SJSA1 (cell line): ENCODE measurements around the gene DARS2. TPM values are rescaled to one million over a fixed set of nuclear protein-coding genes. Genes with fewer than 3 reads are reported as not detected.

Experiments
- DNase-seq, 2 experiments: peaks; one replicate each; pipeline ENCODE4 v3.0.0-alpha.2; 2015 to 2020; ENCODE audit warnings: low spot score in 2 of 2, low read depth in 1 of 2
- H3K27ac ChIP-seq: fragments of 250-450 bp; sonication (Bioruptor Pico); 2 replicates; pipeline ENCODE4 v1.5.1; 2020; ENCODE audit warnings: mild to moderate bottlenecking, moderate library complexity
- H3K27me3 ChIP-seq: fragments of 250-450 bp; sonication (Bioruptor Pico); replicated peaks from 2 replicates; pipeline ENCODE4 v1.5.1; 2020; ENCODE audit warnings: mild to moderate bottlenecking, moderate library complexity
- H3K36me3 ChIP-seq: fragments of 250-450 bp; sonication (Bioruptor Pico); 2 replicates; pipeline ENCODE4 v1.5.1; 2020; ENCODE audit warnings: mild to moderate bottlenecking
- H3K4me1 ChIP-seq: fragments of 250-450 bp; sonication (Bioruptor Pico); replicated peaks from 2 replicates; pipeline ENCODE4 v1.6.1; 2021; ENCODE audit warnings: mild to moderate bottlenecking
- H3K4me3 ChIP-seq: fragments of 250-450 bp; sonication (Bioruptor Pico); 2 replicates; pipeline ENCODE4 v1.5.1; 2020; ENCODE audit warnings: mild to moderate bottlenecking
- H3K9me3 ChIP-seq: fragments of 250-450 bp; sonication (Bioruptor Pico); replicated peaks from 2 replicates; pipeline ENCODE4 v1.5.1; 2020; ENCODE audit warnings: mild to moderate bottlenecking
- total RNA-seq: library from RNA; depleted of rRNA; stranded (reverse); fragments of >200 nt; shearing (Covaris generic); gene quantifications from 2 replicates; pipeline ENCODE4 v1.2.3, GENCODE V29; 2014; rRNA removed

DARS2 gene
- total RNA-seq, 1 experiment from 2014 or later, result 32.4 TPM

GRCh38 chr1:173886746-173887611, 62.5 kb downstream of the DARS2 start:
- no peaks in the 10 kb centered on the region for H3K9me3 ChIP-seq
- H3K4me1 ChIP-seq, result no peaks in the 10 kb centered on the region
- peaks cover 17% of the 10 kb centered on the region for H3K36me3 ChIP-seq
- no peak overlapping the region for H3K27ac ChIP-seq
- no peak for DNase-seq
- no peaks in the 10 kb centered on the region for H3K27me3 ChIP-seq
- no peak overlapping the region for H3K4me3 ChIP-seq

GRCh38 chr1:173887627-173888026, 63.2 kb downstream of the DARS2 start:
- no peak for DNase-seq
- Histone ChIP-seq H3K27me3 (no peaks in the 10 kb centered on the region), H3K36me3 (peaks cover 17% of the 10 kb centered on the region), H3K9me3 (no peaks in the 10 kb centered on the region), H3K4me1 (no peaks in the 10 kb centered on the region), H3K4me3 (no peak overlapping the region), H3K27ac (no peak overlapping the region)

GRCh38 chr1:173888749-173889148, 64.3 kb downstream of the DARS2 start:
- Histone ChIP-seq H3K4me3 (no peak overlapping the region), H3K4me1 (no peaks in the 10 kb centered on the region), H3K9me3 (no peaks in the 10 kb centered on the region), H3K27me3 (no peaks in the 10 kb centered on the region), H3K27ac (no peak overlapping the region), H3K36me3 (peaks cover 17% of the 10 kb centered on the region)
- DNase-seq, result no peak

- Histone ChIP-seq H3K27ac (no peak overlapping the region), H3K4me3 (no peak overlapping the region), H3K9me3 (no peaks in the 10 kb centered on the region), H3K27me3 (no peaks in the 10 kb centered on the region), H3K4me1 (no peaks in the 10 kb centered on the region), H3K36me3 (peaks cover 17% of the 10 kb centered on the region)
- DNase-seq, result no peak
These were observed 65.4 kb downstream of the DARS2 start for GRCh38 chr1:173889885-173890284.

GRCh38 chr1:173893611-173894010, 69.1 kb downstream of the DARS2 start:
- DNase-seq, result no peak
- Histone ChIP-seq H3K36me3 (peaks cover 3% of the 10 kb centered on the region; the same call in 1 of the 2 replicates), H3K27me3 (no peaks in the 10 kb centered on the region), H3K27ac (no peak overlapping the region), H3K4me3 (no peak overlapping the region), H3K9me3 (no peaks in the 10 kb centered on the region), H3K4me1 (no peaks in the 10 kb centered on the region)

GRCh38 chr1:173894189-173894588, 69.7 kb downstream of the DARS2 start:
- Histone ChIP-seq H3K27ac (no peak overlapping the region), H3K4me1 (no peaks in the 10 kb centered on the region), H3K9me3 (no peaks in the 10 kb centered on the region), H3K27me3 (no peaks in the 10 kb centered on the region), H3K36me3 (peaks cover 3% of the 10 kb centered on the region; the same call in 1 of the 2 replicates), H3K4me3 (no peak overlapping the region)
- DNase-seq, result no peak

- no peaks in the 10 kb centered on the region for H3K9me3 ChIP-seq
- no peak overlapping the region for H3K27ac ChIP-seq
- 0 out of 2 replicates have a peak, but pooled peaks cover under 1% of the 10 kb centered on the region for H3K36me3 ChIP-seq
- DNase-seq, result no peak
- H3K4me3 ChIP-seq, result no peak overlapping the region
- no peaks in the 10 kb centered on the region for H3K27me3 ChIP-seq
- no peaks in the 10 kb centered on the region for H3K4me1 ChIP-seq
These were observed 76.0 kb downstream of the DARS2 start for GRCh38 chr1:173900427-173900826.

- H3K4me1 ChIP-seq, result no peaks in the 10 kb centered on the region
- DNase-seq, result no peak
- no peaks in the 10 kb centered on the region for H3K27me3 ChIP-seq
- no peak overlapping the region for H3K4me3 ChIP-seq
- no peaks in the 10 kb centered on the region for H3K9me3 ChIP-seq
- no peak overlapping the region for H3K27ac ChIP-seq
- no peaks in the 10 kb centered on the region for H3K36me3 ChIP-seq
These were observed 76.5 kb downstream of the DARS2 start for GRCh38 chr1:173900992-173901391.

GRCh38 chr1:173903827-173904531, 79.5 kb downstream of the DARS2 start:
- no peaks in the 10 kb centered on the region for H3K36me3 ChIP-seq
- H3K27me3 ChIP-seq, result no peaks in the 10 kb centered on the region
- no peak for DNase-seq
- H3K9me3 ChIP-seq, result no peaks in the 10 kb centered on the region
- no peak overlapping the region for H3K27ac ChIP-seq
- no peaks in the 10 kb centered on the region for H3K4me1 ChIP-seq
- H3K4me3 ChIP-seq, result no peak overlapping the region

Other genes with a start within 250 kb of the DARS2 start
- not detected in 2 replicates for gene SLC9C2, start 221.6 kb upstream of the DARS2 start, total RNA-seq
- gene TEX50, start 189.3 kb upstream of the DARS2 start, total RNA-seq, result not detected in 2 replicates
- not detected in 2 replicates for gene ANKRD45, start 154.8 kb upstream of the DARS2 start, total RNA-seq
- gene KLHL20, start 109.7 kb upstream of the DARS2 start, total RNA-seq, result 26.3 and 29.9 TPM in 2 replicates
- gene CENPL, start 210 bp downstream of the DARS2 start, total RNA-seq, result 37.8 and 56.2 TPM in 2 replicates
- gene GAS5, start 43.3 kb downstream of the DARS2 start, total RNA-seq, result 277 and 312 TPM in 2 replicates
- 3.0 and 4.8 TPM in 2 replicates for gene ZBTB37, start 43.7 kb downstream of the DARS2 start, total RNA-seq
- 0.34 TPM in 1 of 2 replicates, not detected in the other for gene SERPINC1, start 92.7 kb downstream of the DARS2 start, total RNA-seq
- 15.0 and 79.1 TPM in 2 replicates for gene RC3H1, start 197.7 kb downstream of the DARS2 start, total RNA-seq